Ectodermal cell (in vitro differentiated cells): ENCODE measurements around the gene PIBF1.
"Not testable (repeated sequence)": the region's sequence is repeated elsewhere in the genome, so short reads cannot be mapped to it uniquely, and the experiment has no call there.

ENCODE experiments used
- H3K27ac ChIP-seq: 2 replicates; pipeline ENCODE4 v1.7.0; 2013; ENCODE audit warnings: mild to moderate bottlenecking, low read depth, low read length; ENCODE audit not compliant: insufficient read depth, poor library complexity, severe bottlenecking
- H3K27me3 ChIP-seq: 2 replicates; pipeline ENCODE4 v1.7.0; 2013; ENCODE audit warnings: mild to moderate bottlenecking, low read length; ENCODE audit not compliant: insufficient read depth, control insufficient read depth, poor library complexity, severe bottlenecking
- H3K36me3 ChIP-seq: one replicate; pipeline ENCODE4 v1.7.0; 2013; ENCODE audit warnings: low read length; ENCODE audit not compliant: control insufficient read depth, insufficient read depth
- H3K4me1 ChIP-seq: one replicate; pipeline ENCODE4 v1.7.0; 2013; ENCODE audit warnings: low read length; ENCODE audit not compliant: control insufficient read depth, insufficient read depth
- H3K4me3 ChIP-seq: 2 replicates; pipeline ENCODE4 v1.7.0; 2013; ENCODE audit warnings: low read depth, low read length, control low read depth; ENCODE audit not compliant: insufficient read depth
- H3K9me3 ChIP-seq: 2 replicates; pipeline ENCODE4 v1.7.0; 2013; ENCODE audit warnings: mild to moderate bottlenecking, low read length, moderate library complexity; ENCODE audit not compliant: control insufficient read depth
- WGBS, 2 experiments: methylation state at CpG; one replicate each; pipeline ENCODE4 v1.1.7; 2013; ENCODE audit warnings: missing lambda C conversion rate in 2 of 2; 5-methylcytosine and 5-hydroxymethylcytosine counted together

Gene PIBF1

DNA sequence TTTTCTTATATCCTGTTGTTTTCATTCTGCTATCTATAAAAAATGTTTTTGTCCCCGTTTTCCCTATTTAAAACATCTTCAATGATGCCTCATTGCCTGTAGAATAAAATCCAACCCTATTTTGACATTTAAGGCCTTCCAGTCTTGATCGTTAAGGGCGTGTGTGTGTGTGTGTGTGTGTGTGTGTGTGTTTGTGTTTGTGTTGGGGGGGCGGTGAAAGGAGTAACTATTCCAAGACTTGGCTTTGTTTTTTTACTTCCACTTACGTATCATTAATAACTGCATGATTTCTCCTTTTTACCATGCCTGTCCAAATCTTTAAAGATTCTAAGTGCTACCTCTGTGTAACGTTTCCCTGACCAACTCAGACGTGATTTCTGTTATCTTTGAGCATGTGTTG lies 784 bp downstream of the PIBF1 start:
- Histone ChIP-seq H3K9me3 (no peaks in the 10 kb centered on the region), H3K36me3 (peaks cover 5% of the 10 kb centered on the region), H3K27me3 (no peaks in the 10 kb centered on the region), H3K27ac (no peak overlapping the region), H3K4me3 (peak overlapping the region; percentile 77), H3K4me1 (no peaks in the 10 kb centered on the region)
- WGBS, 2 experiments = 16 to 25% methylated on average over 2 to 4 of the region's 7 CpGs

DNA sequence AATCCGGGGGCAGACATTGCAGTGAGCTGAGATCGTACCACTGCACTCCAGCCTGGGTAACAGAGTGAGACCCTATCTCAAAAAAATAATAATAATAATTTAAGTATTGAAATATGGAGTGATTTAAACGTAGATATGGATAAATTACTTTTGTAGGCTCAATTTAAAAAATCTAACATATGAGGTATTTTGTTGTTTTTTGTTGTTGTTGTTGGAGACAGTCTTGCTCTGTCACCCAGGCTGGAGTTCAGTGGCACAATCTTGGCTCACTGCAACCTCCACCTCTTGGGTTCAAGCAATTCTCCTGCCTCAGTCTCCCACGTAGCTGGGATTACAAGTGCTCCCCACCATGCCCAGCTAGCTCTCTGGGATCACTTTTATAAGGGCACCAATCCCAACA lies 2.7 kb downstream of the PIBF1 start:
- not testable (repeated sequence) for H3K4me1 ChIP-seq, H3K27me3 ChIP-seq, H3K4me3 ChIP-seq, H3K36me3 ChIP-seq, H3K27ac ChIP-seq, H3K9me3 ChIP-seq
- WGBS, 2 experiments = 89 to 94% methylated on average over 4 of the region's 4 CpGs

DNA sequence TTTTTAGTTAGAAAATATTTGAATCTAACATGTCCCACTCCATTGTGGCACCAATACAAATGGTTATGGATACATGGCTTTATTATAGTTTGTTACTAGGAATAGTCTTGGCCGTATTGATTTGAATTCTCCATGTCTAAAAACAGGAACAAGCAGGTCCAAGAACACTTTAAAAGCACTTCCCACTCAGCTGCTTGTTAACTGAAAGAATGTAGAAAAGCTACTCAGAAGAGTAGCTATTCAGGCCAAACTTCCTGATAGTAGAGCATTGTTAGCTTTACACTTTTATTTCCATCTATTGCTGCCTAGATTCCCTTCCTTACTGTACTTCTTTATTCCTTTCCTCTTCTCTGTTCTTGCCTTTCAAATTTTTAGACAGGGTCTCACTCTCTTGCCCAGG lies 6.9 kb downstream of the PIBF1 start:
- Histone ChIP-seq H3K9me3 (no peaks in the 10 kb centered on the region), H3K4me3 (no peak overlapping the region), H3K27me3 (no peaks in the 10 kb centered on the region), H3K4me1 (no peaks in the 10 kb centered on the region), H3K27ac (no peak overlapping the region), H3K36me3 (peaks cover 13% of the 10 kb centered on the region)
- 100% methylated on average over 1 of the region's 1 CpG for WGBS, 2 experiments

DNA sequence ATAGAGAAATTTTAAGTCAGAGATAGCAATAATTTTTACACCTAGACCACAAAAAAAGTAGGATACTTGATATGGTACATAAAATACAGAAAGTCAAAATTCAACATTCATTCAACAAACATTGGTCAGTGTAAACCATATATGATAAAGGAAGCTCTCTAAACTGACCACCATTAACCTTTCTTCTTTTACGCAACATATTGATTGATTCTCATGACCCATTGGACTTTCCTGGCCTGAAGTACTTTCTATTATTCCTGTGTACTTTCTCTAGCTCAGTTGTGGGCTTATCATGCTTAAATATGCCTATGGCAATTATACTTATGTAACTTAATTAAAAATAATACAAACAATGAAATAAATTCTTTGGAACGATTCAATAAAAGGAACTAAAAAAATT lies 10.7 kb downstream of the PIBF1 start:
- H3K4me3 ChIP-seq = no peak overlapping the region
- H3K4me1 ChIP-seq = no peaks in the 10 kb centered on the region
- no peaks in the 10 kb centered on the region for H3K9me3 ChIP-seq
- H3K27me3 ChIP-seq = no peaks in the 10 kb centered on the region
- H3K36me3 ChIP-seq = peaks cover 17% of the 10 kb centered on the region
- 92 to 100% methylated on average over 1 of the region's 2 CpGs for whole genome bisulfite sequencing, 2 experiments
- no peak overlapping the region for H3K27ac ChIP-seq

DNA sequence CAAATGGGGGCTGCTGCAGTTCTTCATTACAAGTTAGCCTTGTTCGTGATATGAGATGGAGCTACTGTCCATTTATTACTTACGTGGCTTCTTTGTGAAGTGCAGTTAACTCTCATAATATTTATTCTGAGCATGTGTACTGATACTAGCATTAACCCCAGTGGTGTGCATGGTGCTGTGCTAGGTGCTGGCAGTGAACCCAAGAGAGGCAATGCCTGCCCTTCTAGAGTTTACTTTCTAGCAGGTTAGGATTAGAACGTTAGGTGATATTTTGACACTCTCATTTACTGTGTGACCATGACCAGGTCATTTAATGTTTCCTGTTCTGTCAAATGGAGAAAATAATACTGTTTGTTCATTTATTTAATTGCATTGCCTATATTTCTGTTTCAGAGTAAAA lies 16.9 kb downstream of the PIBF1 start:
- no peak overlapping the region for H3K27ac ChIP-seq
- 61 to 67% methylated on average over 3 of the region's 3 CpGs for WGBS, 2 experiments
- H3K4me1 ChIP-seq = no peaks in the 10 kb centered on the region
- H3K4me3 ChIP-seq = no peak overlapping the region
- H3K27me3 ChIP-seq = no peaks in the 10 kb centered on the region
- H3K9me3 ChIP-seq = no peaks in the 10 kb centered on the region
- peaks cover 4% of the 10 kb centered on the region for H3K36me3 ChIP-seq

DNA sequence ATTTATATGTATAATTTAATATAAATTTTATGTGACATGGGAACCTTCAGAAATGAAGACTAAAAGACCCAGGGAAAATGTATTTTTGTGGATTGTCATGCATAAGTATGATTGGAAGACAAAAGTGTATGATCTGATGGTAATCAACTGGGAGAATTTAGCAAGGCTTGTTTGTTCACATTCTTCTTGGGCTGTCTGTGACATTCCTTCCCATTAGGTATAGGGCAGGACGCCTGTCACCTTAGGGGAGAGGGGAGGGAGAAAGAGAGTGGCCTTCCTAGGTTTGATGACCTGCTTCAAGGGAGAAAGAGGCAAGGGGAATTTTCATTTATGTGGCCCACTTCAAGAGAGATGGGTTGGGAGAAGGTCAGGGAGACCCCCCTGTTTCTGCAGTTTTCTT lies 22.4 kb downstream of the PIBF1 start:
- H3K4me3 ChIP-seq = no peak overlapping the region
- 81 to 92% methylated on average over 1 of the region's 1 CpG for WGBS, 2 experiments
- no peaks in the 10 kb centered on the region for H3K27me3 ChIP-seq
- peaks cover 6% of the 10 kb centered on the region for H3K36me3 ChIP-seq
- no peaks in the 10 kb centered on the region for H3K4me1 ChIP-seq
- no peaks in the 10 kb centered on the region for H3K9me3 ChIP-seq
- H3K27ac ChIP-seq = no peak overlapping the region

DNA sequence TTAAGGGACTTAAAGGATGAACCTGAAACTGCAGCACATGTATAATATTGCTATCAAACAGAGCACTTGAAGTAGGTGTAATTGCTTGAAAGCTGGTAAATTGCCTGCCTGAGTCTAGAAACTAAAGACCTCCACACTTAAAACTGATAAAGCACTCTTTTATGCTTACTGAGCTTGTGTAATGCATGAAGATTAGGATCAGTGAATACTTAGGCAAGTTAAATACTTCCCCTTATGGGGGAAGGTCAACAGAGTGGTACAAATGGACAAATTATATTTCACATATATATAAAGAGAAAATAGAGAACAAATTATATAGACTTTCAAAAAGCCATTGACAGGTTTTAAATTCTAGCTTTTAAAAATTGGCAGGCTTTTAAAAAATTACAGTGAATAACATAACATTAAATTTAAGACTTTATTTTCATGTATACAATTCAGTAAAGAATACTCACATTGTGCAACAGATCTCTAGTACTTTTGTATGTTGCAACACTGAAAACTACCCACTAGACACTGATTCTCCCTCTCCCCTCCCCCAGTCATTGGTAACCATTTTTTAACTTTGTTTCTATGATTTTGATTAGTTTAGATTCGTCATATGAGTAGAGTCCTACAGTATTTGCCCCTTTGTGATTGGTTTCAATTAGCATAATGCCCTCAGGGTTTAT lies 23.9 kb downstream of the PIBF1 start:
- Histone ChIP-seq H3K36me3 (peaks cover 6% of the 10 kb centered on the region), H3K9me3 (no peaks in the 10 kb centered on the region), H3K27ac (no peak overlapping the region), H3K4me3 (no peak overlapping the region), H3K27me3 (no peaks in the 10 kb centered on the region), H3K4me1 (no peaks in the 10 kb centered on the region)
- WGBS, 2 experiments = 91 to 100% methylated on average over 1 of the region's 1 CpG

DNA sequence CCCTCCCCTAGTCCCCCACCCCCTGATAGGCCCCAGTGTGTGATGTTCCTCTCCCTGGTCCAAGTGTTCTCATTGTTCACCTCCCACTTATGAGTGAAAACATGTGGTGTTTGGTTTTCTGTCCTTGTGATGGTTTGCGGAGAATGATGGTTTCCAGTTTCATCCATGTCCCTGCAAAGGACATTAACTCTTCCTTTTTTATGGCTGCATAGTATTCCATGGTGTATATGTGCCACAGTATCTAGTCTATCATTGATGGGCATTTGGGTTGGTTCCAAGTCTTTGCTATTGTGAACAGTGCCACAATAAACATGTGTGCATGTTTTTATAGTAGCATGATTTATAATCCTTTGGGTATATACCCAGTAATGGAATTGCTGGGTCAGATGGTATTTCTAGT lies 24.6 kb downstream of the PIBF1 start:
- not testable (repeated sequence) for H3K27ac ChIP-seq, H3K27me3 ChIP-seq, H3K9me3 ChIP-seq, H3K36me3 ChIP-seq, H3K4me1 ChIP-seq, H3K4me3 ChIP-seq
- WGBS, 2 experiments = 95% methylated on average over 1 of the region's 1 CpG; no CpG with 5 or more reads in 1 of the 2 experiments

DNA sequence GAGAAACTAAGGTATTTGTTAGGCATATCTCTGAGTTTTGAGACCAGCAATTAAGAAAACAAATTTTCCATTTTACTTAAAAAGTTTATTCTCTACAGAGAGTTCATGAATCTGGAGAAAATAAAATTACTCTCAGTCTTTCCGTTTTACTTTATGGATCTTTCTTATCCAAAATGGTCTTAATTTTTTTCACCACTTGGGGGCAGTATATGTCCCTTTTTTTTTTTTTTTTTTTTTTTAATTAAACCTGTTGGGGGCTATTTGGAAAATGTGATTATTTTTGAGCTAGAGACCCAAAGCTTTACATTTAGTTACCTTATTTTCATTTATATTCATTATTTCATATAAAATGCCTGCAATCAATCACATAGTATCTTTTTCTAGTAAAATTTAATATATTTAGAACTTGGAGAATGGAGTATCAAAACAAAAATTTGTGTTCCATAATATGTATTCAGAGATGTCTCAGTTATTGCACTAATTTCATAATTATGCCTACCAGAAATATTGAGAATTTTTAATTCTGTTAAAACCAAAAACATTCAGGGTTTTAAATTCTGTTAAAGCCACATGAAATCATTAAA lies 27.1 kb downstream of the PIBF1 start:
- WGBS, 2 experiments = no CpG with 5 or more reads among the region's 1 CpG
- Histone ChIP-seq H3K27me3 (no peaks in the 10 kb centered on the region), H3K9me3 (no peaks in the 10 kb centered on the region), H3K36me3 (peaks cover 6% of the 10 kb centered on the region), H3K4me3 (no peak overlapping the region), H3K27ac (no peak overlapping the region), H3K4me1 (no peaks in the 10 kb centered on the region)

DNA sequence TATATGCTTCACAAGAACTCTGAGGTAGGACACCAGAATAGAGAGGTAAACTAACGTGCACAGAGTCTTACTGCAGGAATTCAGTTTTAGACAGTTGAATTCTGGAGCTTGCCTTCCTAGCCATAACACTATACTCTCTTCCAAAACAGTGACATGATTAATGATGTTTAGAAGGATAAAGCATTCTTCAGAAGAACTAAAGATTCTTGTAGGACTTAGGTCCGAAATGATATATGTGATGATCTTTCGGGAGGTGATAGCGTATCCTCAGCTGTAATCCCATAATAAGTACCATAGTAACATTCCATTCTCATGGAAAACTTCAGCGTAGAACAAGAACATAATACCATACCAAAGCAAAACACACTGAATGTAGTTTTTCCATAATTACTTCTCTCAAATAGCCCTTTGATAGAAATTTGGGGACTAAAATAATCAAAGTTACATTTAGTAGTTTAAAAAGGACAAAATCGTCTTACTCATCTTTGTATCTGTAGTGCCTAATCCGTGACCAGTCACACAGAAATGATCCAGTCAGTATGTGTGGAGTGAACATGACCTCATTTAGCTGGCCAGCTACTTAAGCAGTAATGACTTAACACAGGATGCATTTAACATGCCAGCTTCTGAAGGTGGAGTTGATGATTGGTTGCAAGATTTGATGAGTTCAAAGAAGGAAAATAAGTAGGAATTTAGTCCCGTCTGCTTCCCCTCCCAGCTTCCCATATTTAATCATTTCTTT lies 38.4 kb downstream of the PIBF1 start:
- no peaks in the 10 kb centered on the region for H3K36me3 ChIP-seq
- no peaks in the 10 kb centered on the region for H3K4me1 ChIP-seq
- no peaks in the 10 kb centered on the region for H3K9me3 ChIP-seq
- no peak overlapping the region for H3K27ac ChIP-seq
- no peaks in the 10 kb centered on the region for H3K27me3 ChIP-seq
- no peak overlapping the region for H3K4me3 ChIP-seq
- 91 to 97% methylated on average over 6 to 7 of the region's 8 CpGs for WGBS, 2 experiments
